Measurements from ENCODE around the gene EFCAB14. TPM values are rescaled to one million over a fixed set of nuclear protein-coding genes. Genes with fewer than 3 reads are reported as not detected.

The EFCAB14 gene
- total RNA-seq, 1 experiment from 2014 or later, result 52.5 TPM

DNA sequence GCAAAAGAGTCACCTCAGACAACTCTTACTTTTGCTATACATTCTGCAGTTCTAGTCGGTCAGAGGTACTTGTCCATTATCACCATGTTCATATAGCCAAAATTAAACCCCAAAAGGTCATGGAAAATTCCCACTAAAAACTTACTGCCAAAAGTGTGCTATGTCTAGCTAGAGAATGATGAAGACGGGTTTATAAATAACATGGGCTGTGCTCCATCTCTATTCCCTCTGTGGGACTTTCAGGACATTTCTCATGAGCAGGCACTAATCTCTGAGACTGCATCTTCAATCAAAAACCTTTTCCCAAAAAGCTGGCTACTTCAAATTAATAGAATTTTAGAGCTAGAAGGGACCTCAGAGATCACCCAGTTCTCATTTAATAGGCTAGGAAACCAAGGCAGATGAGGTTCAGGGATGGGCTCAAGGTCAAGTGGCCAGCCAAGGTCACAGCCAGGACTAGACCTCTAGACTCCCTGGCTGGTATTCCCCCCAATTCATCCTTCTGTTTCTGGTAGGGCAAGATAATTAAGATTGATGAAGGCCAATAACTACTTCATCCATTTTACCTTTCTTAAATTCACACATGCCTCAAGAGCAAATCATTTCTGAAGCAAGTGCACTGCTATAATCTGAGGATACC lies 81.3 kb downstream of the EFCAB14 start:
- POLR2A ChIA-PET, result no interaction called here
- H3K27ac ChIP-seq (ENCODE audit: low read depth, low read length), result no peak overlapping the region

More for the DNA sequence above, 81.3 kb downstream of the EFCAB14 start:
- H3K79me2 ChIP-seq (ENCODE audit: insufficient read depth, low read length), result no peaks in the 10 kb centered on the region
- H2AFZ ChIP-seq (ENCODE audit: low read depth, low read length, poor library complexity, severe bottlenecking), result no peak overlapping the region
- H3K27me3 ChIP-seq (ENCODE audit: insufficient read depth, low read length), result no peaks in the 10 kb centered on the region
- ATAC-seq (no peak), DNase-seq (ENCODE audit: low read depth, low spot score) (no peak)
- intact Hi-C loops (cut with micrococcal nuclease), result no loop called here
- no peak overlapping the region for H3K9ac ChIP-seq (ENCODE audit: low read length)
- RAD21 ChIA-PET (ENCODE audit: low non-redundant PET in 1 of 2, low total read pairs in 2 of 2, uncharacterized antibody in 2 of 2, unreplicated experiment in 2 of 2), result no interaction called here
- H3K4me1 ChIP-seq (ENCODE audit: control insufficient read depth in 1 of 2, insufficient read depth in 2 of 2, low read length in 2 of 2), result no peaks in the 10 kb centered on the region
- H3K9me2 ChIP-seq (ENCODE audit: insufficient read depth), result no peaks in the 10 kb centered on the region
- H3K4me3 ChIP-seq (replicated peaks in 1 of 2; ENCODE audit: low read depth in 1 of 2, low read length in 2 of 2), result no peak overlapping the region
- H3K36me3 ChIP-seq (ENCODE audit: control insufficient read depth in 1 of 2, insufficient read depth in 2 of 2, low read length in 2 of 2), result peaks cover 4 to 15% of the 10 kb centered on the region in 2 experiments; a peak in 2 of 4 replicates
- BruUV-seq (replicated peaks), result no TSS peak
- CTCF ChIA-PET, result no interaction called here
- no peaks in the 10 kb centered on the region; the same call in 1 of the 2 replicates for H4K20me1 ChIP-seq (ENCODE audit: insufficient read depth)
- TF ChIP-seq ZNF274 (IDR thresholded peaks at IDR 0.05; ENCODE audit: low read depth, low read length) (no peak), EZH2 (IDR thresholded peaks at IDR 0.05) (no peak), SIN3A (IDR thresholded peaks at IDR 0.05; ENCODE audit: low read depth) (no peak), EGR1 (IDR thresholded peaks at IDR 0.05; ENCODE audit: low read depth) (no peak), JUND (IDR thresholded peaks at IDR 0.05) (no peak), TCF7L2 (IDR thresholded peaks at IDR 0.05; ENCODE audit: borderline replicate concordance, extremely low read depth, insufficient read depth, insufficient read length) (no peak), SP1 (IDR thresholded peaks at IDR 0.05; ENCODE audit: low read depth) (no peak), SRF (IDR thresholded peaks at IDR 0.05; ENCODE audit: low read depth) (no peak), RAD21 (IDR thresholded peaks at IDR 0.05; ENCODE audit: low read depth) (no peak), ELF1 (IDR thresholded peaks at IDR 0.05; ENCODE audit: borderline replicate concordance, low read depth) (no peak), CBX3 (IDR thresholded peaks at IDR 0.05; ENCODE audit: low read depth) (no peak), CEBPB (IDR thresholded peaks at IDR 0.05; ENCODE audit: low read depth) (no peak), ZFX (IDR thresholded peaks at IDR 0.05) (no peak), FOSL1 (IDR thresholded peaks at IDR 0.05; ENCODE audit: low read depth) (no peak)
- TF ChIP-seq, protein P1, sequence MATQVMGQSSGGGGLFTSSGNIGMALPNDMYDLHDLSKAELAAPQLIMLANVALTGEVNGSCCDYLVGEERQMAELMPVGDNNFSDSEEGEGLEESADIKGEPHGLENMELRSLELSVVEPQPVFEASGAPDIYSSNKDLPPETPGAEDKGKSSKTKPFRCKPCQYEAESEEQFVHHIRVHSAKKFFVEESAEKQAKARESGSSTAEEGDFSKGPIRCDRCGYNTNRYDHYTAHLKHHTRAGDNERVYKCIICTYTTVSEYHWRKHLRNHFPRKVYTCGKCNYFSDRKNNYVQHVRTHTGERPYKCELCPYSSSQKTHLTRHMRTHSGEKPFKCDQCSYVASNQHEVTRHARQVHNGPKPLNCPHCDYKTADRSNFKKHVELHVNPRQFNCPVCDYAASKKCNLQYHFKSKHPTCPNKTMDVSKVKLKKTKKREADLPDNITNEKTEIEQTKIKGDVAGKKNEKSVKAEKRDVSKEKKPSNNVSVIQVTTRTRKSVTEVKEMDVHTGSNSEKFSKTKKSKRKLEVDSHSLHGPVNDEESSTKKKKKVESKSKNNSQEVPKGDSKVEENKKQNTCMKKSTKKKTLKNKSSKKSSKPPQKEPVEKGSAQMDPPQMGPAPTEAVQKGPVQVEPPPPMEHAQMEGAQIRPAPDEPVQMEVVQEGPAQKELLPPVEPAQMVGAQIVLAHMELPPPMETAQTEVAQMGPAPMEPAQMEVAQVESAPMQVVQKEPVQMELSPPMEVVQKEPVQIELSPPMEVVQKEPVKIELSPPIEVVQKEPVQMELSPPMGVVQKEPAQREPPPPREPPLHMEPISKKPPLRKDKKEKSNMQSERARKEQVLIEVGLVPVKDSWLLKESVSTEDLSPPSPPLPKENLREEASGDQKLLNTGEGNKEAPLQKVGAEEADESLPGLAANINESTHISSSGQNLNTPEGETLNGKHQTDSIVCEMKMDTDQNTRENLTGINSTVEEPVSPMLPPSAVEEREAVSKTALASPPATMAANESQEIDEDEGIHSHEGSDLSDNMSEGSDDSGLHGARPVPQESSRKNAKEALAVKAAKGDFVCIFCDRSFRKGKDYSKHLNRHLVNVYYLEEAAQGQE (IDR thresholded peaks at IDR 0.05; ENCODE audit: low read depth), result no peak
- TF ChIP-seq, protein P2, sequence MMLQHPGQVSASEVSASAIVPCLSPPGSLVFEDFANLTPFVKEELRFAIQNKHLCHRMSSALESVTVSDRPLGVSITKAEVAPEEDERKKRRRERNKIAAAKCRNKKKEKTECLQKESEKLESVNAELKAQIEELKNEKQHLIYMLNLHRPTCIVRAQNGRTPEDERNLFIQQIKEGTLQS (IDR thresholded peaks at IDR 0.05), result no peak
- TF ChIP-seq, protein P3, sequence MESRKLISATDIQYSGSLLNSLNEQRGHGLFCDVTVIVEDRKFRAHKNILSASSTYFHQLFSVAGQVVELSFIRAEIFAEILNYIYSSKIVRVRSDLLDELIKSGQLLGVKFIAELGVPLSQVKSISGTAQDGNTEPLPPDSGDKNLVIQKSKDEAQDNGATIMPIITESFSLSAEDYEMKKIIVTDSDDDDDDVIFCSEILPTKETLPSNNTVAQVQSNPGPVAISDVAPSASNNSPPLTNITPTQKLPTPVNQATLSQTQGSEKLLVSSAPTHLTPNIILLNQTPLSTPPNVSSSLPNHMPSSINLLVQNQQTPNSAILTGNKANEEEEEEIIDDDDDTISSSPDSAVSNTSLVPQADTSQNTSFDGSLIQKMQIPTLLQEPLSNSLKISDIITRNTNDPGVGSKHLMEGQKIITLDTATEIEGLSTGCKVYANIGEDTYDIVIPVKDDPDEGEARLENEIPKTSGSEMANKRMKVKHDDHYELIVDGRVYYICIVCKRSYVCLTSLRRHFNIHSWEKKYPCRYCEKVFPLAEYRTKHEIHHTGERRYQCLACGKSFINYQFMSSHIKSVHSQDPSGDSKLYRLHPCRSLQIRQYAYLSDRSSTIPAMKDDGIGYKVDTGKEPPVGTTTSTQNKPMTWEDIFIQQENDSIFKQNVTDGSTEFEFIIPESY (IDR thresholded peaks at IDR 0.05; ENCODE audit: extremely low read depth, insufficient replicate concordance, low read length), result no peak
- no peaks in the 10 kb centered on the region for H3K9me3 ChIP-seq (ENCODE audit: control insufficient read depth in 1 of 2, insufficient read depth in 1 of 2, low read depth in 1 of 2, low read length in 2 of 2)
- H3K4me2 ChIP-seq (ENCODE audit: low read length), result no peak overlapping the region
